GM12875 (cell line): ENCODE data around the gene TAAR1.
"Not testable (repeated sequence)": the region's sequence is repeated elsewhere in the genome, so short reads cannot be mapped to it uniquely, and the experiment has no call there.

Experiments
- H3K4me3 ChIP-seq: one replicate; pipeline ENCODE4 v1.5.1; 2011; ENCODE audit warnings: low read depth, low read length, control low read depth
- CTCF ChIP-seq: IDR thresholded peaks from 2 replicates; pipeline ENCODE4 v1.5.1; 2011; ENCODE audit warnings: low read depth, mild to moderate bottlenecking, control low read depth, inconsistent platforms, low read length, moderate library complexity, borderline replicate concordance; ENCODE audit not compliant: insufficient read depth

TAAR1 gene

GRCh38 chr6:132693478-132693877 is 34.5 kb upstream of the TAAR1 start:
- no peak overlapping the region for H3K4me3 ChIP-seq
- TF ChIP-seq CTCF, result no peak

GRCh38 chr6:132690678-132691077 is 31.7 kb upstream of the TAAR1 start:
- no peak overlapping the region for H3K4me3 ChIP-seq
- no peak for TF ChIP-seq CTCF

- H3K4me3 ChIP-seq, result no peak overlapping the region
- TF ChIP-seq CTCF, result no peak
These were observed 28.3 kb upstream of the TAAR1 start for GRCh38 chr6:132687306-132687705.

GRCh38 chr6:132686531-132686930 is 27.5 kb upstream of the TAAR1 start:
- no peak overlapping the region for H3K4me3 ChIP-seq
- TF ChIP-seq CTCF, result no peak

- H3K4me3 ChIP-seq, result no peak overlapping the region
- no peak for TF ChIP-seq CTCF
These were observed 26.0 kb upstream of the TAAR1 start for GRCh38 chr6:132685009-132685408.

- H3K4me3 ChIP-seq, result no peak overlapping the region
- TF ChIP-seq CTCF, result no peak
These were observed 25.3 kb upstream of the TAAR1 start for GRCh38 chr6:132684272-132684671.

GRCh38 chr6:132683543-132683942 is 24.6 kb upstream of the TAAR1 start:
- no peak for TF ChIP-seq CTCF
- no peak overlapping the region for H3K4me3 ChIP-seq

GRCh38 chr6:132679094-132679493 is 20.1 kb upstream of the TAAR1 start:
- not testable (repeated sequence) for H3K4me3 ChIP-seq
